ENCODE data around the gene SH3GL3.

Gene SH3GL3

GRCh38 chr15:83484636-83485035, 37.5 kb downstream of the SH3GL3 start:
- no peak for FAIRE-seq

GRCh38 chr15:83486363-83486762, 39.2 kb downstream of the SH3GL3 start:
- no peak for TF ChIP-seq CTCF (IDR thresholded peaks at IDR 0.05; ENCODE audit: insufficient read depth, missing control alignments)
- FAIRE-seq: no peak
- DNase-seq (ENCODE audit: insufficient read length, low spot score): no peak

More at GRCh38 chr15:83484636-83485035, 37.5 kb downstream of the SH3GL3 start:
- no peak for DNase-seq (ENCODE audit: insufficient read length, low spot score)
- no peak for TF ChIP-seq CTCF (IDR thresholded peaks at IDR 0.05; ENCODE audit: insufficient read depth, missing control alignments)

- DNase-seq (ENCODE audit: insufficient read length, low spot score) (no peak), FAIRE-seq (no peak)
- no peak for TF ChIP-seq CTCF (IDR thresholded peaks at IDR 0.05; ENCODE audit: insufficient read depth, missing control alignments)
Measured at GRCh38 chr15:83487519-83487918, 40.4 kb downstream of the SH3GL3 start.

GRCh38 chr15:83489690-83490089, 42.5 kb downstream of the SH3GL3 start:
- TF ChIP-seq CTCF (IDR thresholded peaks at IDR 0.05; ENCODE audit: insufficient read depth, missing control alignments): no peak
- no peak for DNase-seq (ENCODE audit: insufficient read length, low spot score)
- FAIRE-seq: no peak

- DNase-seq (ENCODE audit: insufficient read length, low spot score) (no peak), FAIRE-seq (no peak)
- no peak for TF ChIP-seq CTCF (IDR thresholded peaks at IDR 0.05; ENCODE audit: insufficient read depth, missing control alignments)
Measured at GRCh38 chr15:83491486-83491885, 44.3 kb downstream of the SH3GL3 start.

GRCh38 chr15:83496766-83497165, 49.6 kb downstream of the SH3GL3 start:
- TF ChIP-seq CTCF (IDR thresholded peaks at IDR 0.05; ENCODE audit: insufficient read depth, missing control alignments): no peak
- DNase-seq (ENCODE audit: insufficient read length, low spot score): no peak
- FAIRE-seq: no peak

GRCh38 chr15:83498374-83498773, 51.2 kb downstream of the SH3GL3 start:
- FAIRE-seq (no peak), DNase-seq (ENCODE audit: insufficient read length, low spot score) (no peak)
- TF ChIP-seq CTCF (IDR thresholded peaks at IDR 0.05; ENCODE audit: insufficient read depth, missing control alignments): no peak
